Measurements from ENCODE around the gene ZNF536. TPM values are rescaled to one million over a fixed set of nuclear protein-coding genes. Genes with fewer than 3 reads are reported as not detected.

Gene ZNF536
- total RNA-seq, 1 experiment from 2014 or later = not detected

GRCh38 chr19:30528919-30529318, 156.7 kb downstream of the ZNF536 start:
- H3F3A ChIP-seq (ENCODE audit: low read length, unreplicated experiment) = no peaks in the 10 kb centered on the region
- H3K9me2 ChIP-seq (replicated peaks; ENCODE audit: low read length) = no peaks in the 10 kb centered on the region
- ATAC-seq (no peak), DNase-seq (no peak)
- no peak overlapping the region for H3K4me2 ChIP-seq (ENCODE audit: low read length)
- no peak overlapping the region for H3K4me3 ChIP-seq (ENCODE audit: low read length)
- CTCF ChIA-PET = no interaction called here
- no peaks in the 10 kb centered on the region for H3K36me3 ChIP-seq (ENCODE audit: low read depth, low read length)
- no peaks in the 10 kb centered on the region for H3K27me3 ChIP-seq (ENCODE audit: low read length)
- no peak overlapping the region for H2AFZ ChIP-seq (ENCODE audit: low read length)
- no peak overlapping the region for H3K9ac ChIP-seq (ENCODE audit: low read length)
- TF ChIP-seq EZH2 (IDR thresholded peaks at IDR 0.05; ENCODE audit: low read length, unreplicated experiment) (no peak), CTCF (conservative IDR thresholded peaks at IDR 0.05; ENCODE audit: low read depth, low read length) (no peak), EZH2phosphoT487 (IDR thresholded peaks at IDR 0.05; ENCODE audit: borderline replicate concordance, low read length) (no peak)
- POLR2A ChIA-PET (ENCODE audit: unreplicated experiment) = no interaction called here
- BruUV-seq (replicated peaks) = no TSS peak
- intact Hi-C loops (cut with micrococcal nuclease) = no loop called here
- no peak overlapping the region for H3K27ac ChIP-seq (ENCODE audit: low read length)
- H4K20me1 ChIP-seq (ENCODE audit: low read length) = no peaks in the 10 kb centered on the region
- no peaks in the 10 kb centered on the region for H3K4me1 ChIP-seq (ENCODE audit: insufficient read depth, low read length)
- H3K79me2 ChIP-seq (ENCODE audit: low read length) = no peaks in the 10 kb centered on the region
- no peaks in the 10 kb centered on the region for H3K9me3 ChIP-seq (ENCODE audit: low read length)

GRCh38 chr19:30529876-30530275, 157.7 kb downstream of the ZNF536 start:
- no peak for ATAC-seq
- Histone ChIP-seq H3K27me3 (ENCODE audit: low read length) (no peaks in the 10 kb centered on the region), H3K9me3 (ENCODE audit: low read length) (no peaks in the 10 kb centered on the region), H4K20me1 (ENCODE audit: low read length) (no peaks in the 10 kb centered on the region), H3K4me3 (ENCODE audit: low read length) (no peak overlapping the region), H3K4me1 (ENCODE audit: insufficient read depth, low read length) (no peaks in the 10 kb centered on the region), H2AFZ (ENCODE audit: low read length) (no peak overlapping the region), H3K36me3 (ENCODE audit: low read depth, low read length) (no peaks in the 10 kb centered on the region), H3K9me2 (replicated peaks; ENCODE audit: low read length) (no peaks in the 10 kb centered on the region), H3K27ac (ENCODE audit: low read length) (no peak overlapping the region), H3K9ac (ENCODE audit: low read length) (no peak overlapping the region), H3K4me2 (ENCODE audit: low read length) (no peak overlapping the region), H3F3A (ENCODE audit: low read length, unreplicated experiment) (no peaks in the 10 kb centered on the region), H3K79me2 (ENCODE audit: low read length) (no peaks in the 10 kb centered on the region)
- intact Hi-C loops (cut with micrococcal nuclease) = no loop called here
- BruUV-seq (replicated peaks) = no TSS peak
- POLR2A ChIA-PET (ENCODE audit: unreplicated experiment) = no interaction called here
- DNase-seq = no peak
- CTCF ChIA-PET = no interaction called here
- no peak for TF ChIP-seq EZH2phosphoT487 (IDR thresholded peaks at IDR 0.05; ENCODE audit: borderline replicate concordance, low read length)

- CTCF ChIA-PET = no interaction called here
- no peak for TF ChIP-seq CTCF (conservative IDR thresholded peaks at IDR 0.05; ENCODE audit: low read depth, low read length)
- H2AFZ ChIP-seq (ENCODE audit: low read length) = no peak overlapping the region
- no peak overlapping the region for H3K4me2 ChIP-seq (ENCODE audit: low read length)
- H3K9me2 ChIP-seq (replicated peaks; ENCODE audit: low read length) = no peaks in the 10 kb centered on the region
- H3K27ac ChIP-seq (ENCODE audit: low read length) = no peak overlapping the region
- no peaks in the 10 kb centered on the region for H3K4me1 ChIP-seq (ENCODE audit: insufficient read depth, low read length)
- no peaks in the 10 kb centered on the region for H3K36me3 ChIP-seq (ENCODE audit: low read depth, low read length)
- POLR2A ChIA-PET (ENCODE audit: unreplicated experiment) = no interaction called here
- H4K20me1 ChIP-seq (ENCODE audit: low read length) = no peaks in the 10 kb centered on the region
- no peaks in the 10 kb centered on the region for H3K79me2 ChIP-seq (ENCODE audit: low read length)
- ATAC-seq (no peak), DNase-seq (no peak)
- intact Hi-C loops (cut with micrococcal nuclease) = no loop called here
- BruUV-seq (replicated peaks) = no TSS peak
- no peak overlapping the region for H3K4me3 ChIP-seq (ENCODE audit: low read length)
- H3K9ac ChIP-seq (ENCODE audit: low read length) = no peak overlapping the region
- no peaks in the 10 kb centered on the region for H3K9me3 ChIP-seq (ENCODE audit: low read length)
- no peaks in the 10 kb centered on the region for H3F3A ChIP-seq (ENCODE audit: low read length, unreplicated experiment)
- no peaks in the 10 kb centered on the region for H3K27me3 ChIP-seq (ENCODE audit: low read length)
Observed at GRCh38 chr19:30530751-30531150, 158.6 kb downstream of the ZNF536 start.
